MM.1S (cell line): ENCODE data around the gene TOM1.
A peak's percentile ranks its signal among the peaks of the same experiment; 100 is the strongest.

Source experiments
- CTCF ChIP-seq: fragments of 300-600 bp; sonication (generic); IDR thresholded peaks from 2 replicates; pipeline ENCODE4 v1.5.1; 2016; ENCODE audit warnings: antibody characterized with exemption, low read length, mixed read lengths
- EZH2phosphoT487 ChIP-seq: fragments of 300-600 bp; sonication (generic); IDR thresholded peaks from 2 replicates; pipeline ENCODE4 v1.6.1; 2018; ENCODE audit warnings: antibody characterized with exemption, low read length

DNA sequence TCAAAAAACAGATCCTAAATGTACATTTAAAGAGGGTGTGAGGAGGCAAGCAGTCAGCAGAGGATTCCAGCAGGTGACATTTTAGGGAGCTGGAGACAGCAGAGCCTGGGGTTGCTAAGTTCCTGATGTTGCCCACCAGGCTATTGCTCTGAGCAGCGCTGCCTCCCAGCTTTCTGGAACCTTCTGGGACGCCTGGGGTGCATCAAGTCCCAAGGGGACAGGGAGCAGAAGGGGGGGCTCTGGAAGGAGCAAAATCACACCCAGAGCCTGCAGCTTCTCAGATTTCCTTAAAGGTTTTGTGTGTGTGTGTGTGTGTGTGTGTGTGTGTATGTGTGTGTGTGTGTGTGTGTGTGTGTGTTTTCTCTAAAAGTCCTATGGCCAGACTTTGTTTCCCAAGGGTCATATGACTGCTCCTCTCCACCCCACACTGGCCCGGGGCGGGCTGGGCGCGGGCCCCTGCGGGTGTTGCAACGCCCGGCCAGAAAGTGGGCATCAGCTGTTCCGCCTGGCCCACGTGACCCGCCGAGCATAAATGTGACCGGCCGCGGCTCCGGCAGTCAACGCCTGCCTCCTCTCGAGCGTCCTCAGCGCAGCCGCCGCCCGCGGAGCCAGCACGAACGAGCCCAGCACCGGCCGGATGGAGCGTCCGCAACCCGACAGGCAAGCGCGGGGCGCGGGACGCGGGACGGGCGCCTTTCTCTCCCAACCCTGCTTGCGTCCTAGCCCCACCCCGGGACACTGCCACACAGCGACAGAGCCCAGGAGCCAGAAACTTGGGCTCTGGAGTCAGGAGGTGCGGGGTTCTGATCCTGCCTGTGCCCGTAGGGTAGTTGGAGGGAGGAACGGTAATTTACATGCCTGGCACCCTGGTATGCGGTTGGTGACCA is 81.1 kb downstream of the TOM1 start, which contains the start of gene HMOX1:
- TF ChIP-seq EZH2phosphoT487 (no peak), CTCF (peak; percentile 23)
